ENCODE data around the gene REPIN1.
A peak's percentile ranks its signal among the peaks of the same experiment; 100 is the strongest.

Gene REPIN1

GRCh38 chr7:150417239-150417638, 48.6 kb downstream of the REPIN1 start:
- H3K27ac ChIP-seq = no peak overlapping the region

GRCh38 chr7:150417863-150418262, 49.2 kb downstream of the REPIN1 start:
- 0 out of 2 replicates have a peak, but pooled peaks have one; percentile 17 for TF ChIP-seq CTCF (conservative IDR thresholded peaks at IDR 0.05)
- H3K27ac ChIP-seq = no peak overlapping the region

More at GRCh38 chr7:150417239-150417638, 48.6 kb downstream of the REPIN1 start:
- no peak for TF ChIP-seq CTCF (conservative IDR thresholded peaks at IDR 0.05)

GRCh38 chr7:150420242-150420641, 51.6 kb downstream of the REPIN1 start:
- no peak for TF ChIP-seq CTCF (conservative IDR thresholded peaks at IDR 0.05)

GRCh38 chr7:150420987-150421674, 52.5 kb downstream of the REPIN1 start:
- peak; percentile 98 for TF ChIP-seq CTCF (conservative IDR thresholded peaks at IDR 0.05)

More at GRCh38 chr7:150420242-150420641, 51.6 kb downstream of the REPIN1 start:
- H3K27ac ChIP-seq = no peak overlapping the region

GRCh38 chr7:150421831-150422230, 53.2 kb downstream of the REPIN1 start:
- TF ChIP-seq CTCF (conservative IDR thresholded peaks at IDR 0.05) = no peak
- H3K27ac ChIP-seq = no peak overlapping the region

More at GRCh38 chr7:150420987-150421674, 52.5 kb downstream of the REPIN1 start:
- H3K27ac ChIP-seq = no peak overlapping the region

Measured in VCaP (cell line).